HG02884 (cell line): ENCODE measurements around the gene CCN2.
"Not testable (repeated sequence)": the region's sequence is repeated elsewhere in the genome, so short reads cannot be mapped to it uniquely, and the experiment has no call there.

Source experiments
- ATAC-seq: cut with Tn5 transposase; IDR thresholded peaks from one replicate; pipeline ENCODE4 v1.9.1; 2021; ENCODE audit warnings: mild to moderate bottlenecking, moderate library complexity; ENCODE audit not compliant: unreplicated experiment

CCN2 gene

DNA sequence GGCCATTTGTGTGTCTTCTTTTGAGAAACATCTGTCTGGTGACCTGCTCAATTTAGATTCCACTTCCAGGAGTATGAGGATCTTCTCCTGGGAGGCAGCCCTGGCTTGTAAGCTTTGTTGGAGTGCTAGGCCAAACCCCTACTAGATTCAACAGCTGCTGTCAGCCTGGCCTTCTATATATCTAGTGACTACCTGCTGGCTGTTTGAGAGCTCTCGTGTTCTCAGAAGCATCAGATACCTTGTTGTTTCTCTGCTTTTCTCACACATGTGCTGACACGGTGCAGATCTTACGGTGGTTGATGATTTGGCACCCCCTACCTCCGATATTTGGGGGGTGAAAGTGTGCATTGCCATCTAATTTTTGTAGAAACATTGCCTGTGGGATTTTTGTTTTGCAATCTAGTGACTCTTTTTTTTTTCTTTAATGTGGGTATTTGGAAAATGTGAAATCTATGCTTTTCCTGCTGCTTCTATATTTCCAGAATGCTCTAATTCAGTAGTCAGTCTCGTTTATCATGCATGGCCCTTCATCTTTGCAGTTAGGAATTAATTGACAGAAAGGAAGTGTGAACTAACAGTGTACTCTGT lies 4.7 kb downstream of the CCN2 start:
- ATAC-seq, result no peak

DNA sequence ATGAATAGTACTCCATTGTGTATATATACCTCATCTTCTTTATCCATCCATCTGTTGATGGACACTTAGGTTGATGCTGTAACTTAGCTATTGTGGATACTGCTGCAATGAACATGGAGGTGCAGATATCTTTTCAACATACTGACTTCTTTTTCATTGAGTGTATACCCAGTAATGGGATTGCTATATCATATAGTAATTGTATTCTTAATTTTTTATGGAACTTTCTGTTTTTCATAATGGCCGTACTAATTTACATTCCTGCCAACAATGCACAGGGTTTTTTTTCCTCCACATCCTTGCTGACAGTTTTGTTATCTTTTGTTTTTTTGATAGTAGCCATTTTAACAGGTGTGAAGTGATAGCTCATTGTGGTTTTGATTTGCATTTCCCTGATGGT lies 5.2 kb downstream of the CCN2 start:
- ATAC-seq, result no peak

DNA sequence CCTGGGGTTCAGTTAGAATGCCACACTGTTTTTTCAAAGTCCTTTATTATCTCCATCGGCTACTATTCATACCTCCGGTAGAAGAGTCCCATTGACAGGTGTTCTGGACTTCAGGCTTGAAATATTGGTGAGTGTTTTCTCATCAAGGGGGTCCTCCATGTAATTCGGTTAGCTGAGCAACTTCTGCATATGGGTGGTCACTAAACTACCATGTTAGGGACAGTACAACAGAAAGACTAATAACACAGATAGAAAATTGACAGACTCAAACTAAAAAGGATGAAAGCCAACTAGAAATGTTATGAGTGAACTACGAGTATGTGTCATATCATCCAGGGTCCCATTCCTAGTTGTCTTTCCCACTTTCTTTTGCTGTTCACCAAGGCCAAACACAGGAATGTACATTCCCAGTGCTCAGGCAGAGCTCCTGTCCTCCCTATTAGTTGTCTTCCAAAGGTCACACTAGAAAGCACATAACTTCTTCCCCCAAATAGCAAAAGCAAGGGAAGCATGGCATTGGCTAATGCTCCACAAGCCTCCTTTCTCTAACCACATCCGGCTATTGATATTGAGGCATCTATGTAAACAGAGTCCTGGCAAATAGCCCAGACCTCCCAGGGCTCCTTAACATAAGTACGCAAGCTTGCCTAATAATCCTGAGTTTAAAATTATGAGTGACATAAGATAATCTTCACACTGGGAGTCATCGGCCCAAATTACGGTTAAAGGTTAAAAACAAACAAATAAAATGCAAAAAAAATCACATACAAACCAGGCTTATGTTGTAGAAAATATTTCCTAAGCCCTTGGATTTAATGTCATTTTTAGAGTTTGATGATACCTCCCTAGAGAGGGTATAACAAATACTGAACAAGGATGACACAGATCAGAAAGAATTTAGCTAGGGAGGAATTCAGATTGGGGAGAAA lies 13.2 kb downstream of the CCN2 start:
- ATAC-seq, result no peak

DNA sequence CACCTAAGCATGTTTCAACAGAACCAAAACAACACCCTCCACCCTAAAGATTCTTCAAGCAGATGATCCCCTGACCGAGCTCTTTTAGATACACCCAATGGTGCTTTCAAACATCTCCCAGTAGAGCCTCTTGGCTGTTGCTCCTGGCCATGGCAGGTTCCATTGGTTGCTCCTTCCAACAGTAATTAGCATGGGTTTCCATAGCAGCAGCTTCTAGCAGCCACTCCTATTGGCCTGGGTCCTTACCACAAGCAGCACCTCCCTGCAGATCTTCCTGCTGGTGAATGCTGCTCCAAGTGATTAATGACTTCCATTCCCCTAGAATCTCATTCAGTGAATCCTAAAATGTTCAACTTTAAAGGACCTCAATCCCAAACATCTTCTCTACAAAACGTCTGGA lies 13.9 kb downstream of the CCN2 start:
- ATAC-seq, result no peak

DNA sequence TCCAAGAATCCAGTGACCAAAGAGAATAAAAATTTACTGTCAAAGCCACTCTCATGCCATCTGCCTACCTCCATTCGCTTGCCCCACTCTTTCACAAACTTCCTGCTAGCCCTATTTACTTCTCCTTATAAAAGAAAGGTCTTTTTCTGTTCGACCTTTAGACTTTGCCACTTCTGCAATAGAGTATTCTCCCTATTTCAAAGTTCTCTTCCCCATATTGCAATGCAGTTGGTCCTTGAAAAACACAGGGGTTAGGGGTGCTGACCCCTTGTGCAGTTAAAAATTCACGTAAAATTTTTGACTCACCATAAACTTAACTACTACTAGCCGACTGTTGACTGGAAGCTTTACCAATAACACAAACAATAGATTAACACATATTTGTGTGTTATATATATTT lies 15.0 kb downstream of the CCN2 start:
- no peak for ATAC-seq

DNA sequence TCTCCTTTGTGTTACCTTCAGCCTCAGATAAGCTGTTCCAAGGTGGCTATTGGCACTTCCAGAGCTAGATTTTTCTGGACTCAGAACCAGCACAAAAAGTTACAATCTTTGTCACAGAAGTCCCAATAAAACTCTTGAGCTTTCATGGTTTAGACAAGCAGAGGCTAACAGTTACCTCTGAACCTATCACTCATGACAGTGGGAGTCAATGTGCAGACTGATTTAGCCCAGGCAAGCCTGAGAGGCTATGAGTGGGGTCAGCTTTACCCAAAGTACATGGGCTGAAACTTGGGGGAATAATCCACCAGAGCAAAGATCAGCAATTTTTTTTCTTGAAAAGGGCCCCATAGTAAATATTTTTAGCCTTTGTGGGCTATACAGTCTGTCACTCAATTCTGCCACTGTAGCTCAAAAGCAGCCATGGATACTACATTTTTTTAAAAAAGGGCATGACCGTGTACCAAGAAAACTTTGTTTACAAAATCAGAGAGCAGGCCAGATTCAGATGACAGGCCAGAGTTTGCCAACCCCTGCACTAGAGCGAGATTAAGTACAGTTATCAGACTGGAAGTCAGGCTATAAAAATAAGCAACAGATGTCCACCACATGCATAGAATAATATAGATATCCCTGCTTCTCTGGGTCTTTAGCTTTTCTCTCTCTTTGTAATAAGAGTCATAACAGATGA lies 20.0 kb downstream of the CCN2 start:
- ATAC-seq, result no peak

DNA sequence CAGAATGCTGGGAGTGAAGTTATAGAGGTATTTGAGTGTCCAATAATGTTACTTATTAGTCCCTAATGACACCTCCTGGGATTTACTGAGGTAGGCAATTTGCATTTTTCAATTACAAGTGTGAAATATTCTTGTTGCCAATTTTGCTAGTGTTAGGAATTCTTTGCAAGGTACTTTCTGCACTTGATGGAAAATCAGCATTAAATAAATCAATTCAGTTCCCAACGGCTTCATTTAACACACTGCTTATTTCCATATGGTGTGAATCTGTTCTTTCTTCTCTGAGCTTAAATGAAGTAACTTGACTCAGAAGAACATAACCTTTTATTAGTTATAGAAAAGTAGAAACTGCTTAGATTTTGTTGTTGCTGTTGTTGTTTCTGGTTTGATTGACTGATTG lies 21.2 kb downstream of the CCN2 start:
- no peak for ATAC-seq

DNA sequence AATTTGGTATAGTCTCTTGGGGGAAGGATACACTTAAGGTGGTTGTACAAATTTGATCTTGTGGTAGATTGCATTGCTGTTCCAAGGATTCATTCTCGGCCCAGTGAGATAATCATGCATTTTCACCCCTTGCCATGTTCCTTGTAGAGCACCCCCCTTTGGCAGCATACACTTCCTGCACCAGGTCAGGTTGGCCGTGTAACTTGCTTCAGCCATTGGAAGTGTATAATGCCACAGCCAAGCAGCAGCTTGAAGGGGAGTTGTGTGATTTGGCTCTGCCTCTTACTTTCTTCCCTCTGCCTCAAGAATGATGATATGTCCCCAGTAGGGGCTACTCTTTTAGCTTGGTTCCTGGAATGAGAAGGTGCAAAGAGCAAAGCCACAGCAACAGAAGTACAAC lies 21.9 kb downstream of the CCN2 start:
- ATAC-seq, result no peak

DNA sequence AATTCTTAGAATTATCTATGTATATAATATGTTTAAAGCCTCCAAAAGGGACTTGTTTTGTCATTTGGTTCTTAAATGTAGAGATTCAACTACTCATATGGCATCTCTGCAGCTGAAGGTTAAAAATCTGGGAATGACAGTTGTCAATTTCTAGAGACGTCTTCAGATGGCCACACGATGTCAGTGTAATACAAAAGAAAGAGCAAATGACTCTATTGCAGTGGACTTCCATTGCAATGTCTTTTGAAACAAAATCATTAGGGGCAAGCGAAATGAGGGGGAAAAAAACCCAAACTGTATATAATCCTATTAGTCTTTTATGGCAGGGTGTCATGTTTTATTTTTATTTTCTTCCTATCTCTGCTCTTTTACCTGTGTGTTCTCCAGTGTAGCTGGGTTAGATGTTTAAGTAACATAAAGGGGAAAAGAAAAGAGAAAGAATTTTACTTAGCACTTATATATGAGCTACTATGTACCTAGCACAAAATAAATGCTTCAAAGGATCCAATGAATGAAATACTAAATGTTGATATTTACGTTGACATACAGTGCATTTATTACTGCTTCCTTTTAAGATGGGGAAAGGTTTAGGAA lies 26.2 kb downstream of the CCN2 start:
- ATAC-seq, result no peak

DNA sequence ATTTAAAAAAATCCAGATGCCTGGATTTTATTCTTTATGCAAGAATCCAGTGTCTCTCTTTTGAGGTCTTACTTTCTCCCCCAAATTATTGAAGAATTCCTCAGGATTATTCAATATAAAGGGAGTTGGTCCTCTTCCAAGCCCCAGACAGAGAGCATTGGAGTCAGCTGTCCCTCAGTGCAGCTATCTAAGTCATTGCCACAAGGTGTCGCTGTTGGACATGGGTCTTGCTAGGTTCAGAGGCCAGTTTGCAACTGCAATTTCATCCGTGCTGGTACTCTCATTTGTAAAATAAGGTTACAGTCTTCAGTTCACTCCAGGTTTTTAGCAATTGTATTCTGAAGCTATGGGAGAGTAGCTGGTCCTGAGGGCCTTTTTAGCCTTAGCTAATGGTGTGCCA lies 27.8 kb downstream of the CCN2 start:
- no peak for ATAC-seq

DNA sequence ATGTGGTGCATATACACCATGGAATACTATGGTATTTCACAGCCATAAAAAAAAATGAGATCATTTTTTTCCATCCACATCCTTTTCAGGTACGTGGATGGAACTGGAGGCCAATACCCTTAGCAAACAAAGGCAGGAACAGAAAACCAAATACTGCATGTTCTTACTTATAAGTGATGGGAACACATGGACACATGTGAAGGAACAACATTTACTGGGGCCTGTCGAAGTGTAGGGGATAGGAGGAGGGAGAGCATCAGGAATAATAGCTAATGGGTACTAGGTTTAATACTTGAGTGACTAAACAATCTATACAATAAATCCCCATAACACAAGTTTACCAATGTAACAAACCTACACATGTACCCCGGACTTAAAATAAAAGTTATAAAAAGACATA lies 30.5 kb downstream of the CCN2 start:
- no peak for ATAC-seq

DNA sequence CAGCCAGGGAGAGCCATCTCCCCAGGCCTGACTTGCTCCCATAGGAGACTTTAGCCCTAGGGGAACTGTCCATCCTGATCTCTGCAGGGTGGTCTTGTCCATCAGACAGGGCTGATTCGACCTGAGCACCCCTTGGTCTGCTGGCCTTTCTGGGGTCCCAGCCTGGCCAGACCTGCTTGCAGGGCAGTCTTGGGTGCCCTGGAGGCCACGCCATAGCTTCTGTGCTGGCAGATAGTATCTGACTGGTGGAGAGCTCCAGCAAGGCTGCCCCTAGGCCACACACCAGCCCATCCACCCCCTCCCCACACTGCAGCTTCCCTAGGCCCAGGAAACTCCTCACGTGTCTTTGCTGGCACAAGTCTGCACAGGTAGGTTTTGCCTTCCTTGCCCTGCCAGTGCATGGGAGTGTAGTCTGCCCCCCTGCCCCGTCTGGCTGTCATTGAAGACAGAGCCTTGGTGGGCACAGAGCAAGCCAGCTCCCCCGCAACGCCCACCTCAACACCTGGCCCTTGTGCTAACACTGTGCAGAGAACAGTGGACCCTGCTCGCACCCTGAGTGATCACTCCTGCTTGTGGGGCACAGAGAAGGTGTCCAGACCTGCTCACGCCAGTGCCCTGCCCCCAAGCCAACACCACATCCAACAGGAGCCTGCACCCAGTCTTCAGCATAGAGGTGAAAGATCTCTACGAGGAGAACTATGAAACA lies 32.4 kb downstream of the CCN2 start:
- no peak for ATAC-seq

DNA sequence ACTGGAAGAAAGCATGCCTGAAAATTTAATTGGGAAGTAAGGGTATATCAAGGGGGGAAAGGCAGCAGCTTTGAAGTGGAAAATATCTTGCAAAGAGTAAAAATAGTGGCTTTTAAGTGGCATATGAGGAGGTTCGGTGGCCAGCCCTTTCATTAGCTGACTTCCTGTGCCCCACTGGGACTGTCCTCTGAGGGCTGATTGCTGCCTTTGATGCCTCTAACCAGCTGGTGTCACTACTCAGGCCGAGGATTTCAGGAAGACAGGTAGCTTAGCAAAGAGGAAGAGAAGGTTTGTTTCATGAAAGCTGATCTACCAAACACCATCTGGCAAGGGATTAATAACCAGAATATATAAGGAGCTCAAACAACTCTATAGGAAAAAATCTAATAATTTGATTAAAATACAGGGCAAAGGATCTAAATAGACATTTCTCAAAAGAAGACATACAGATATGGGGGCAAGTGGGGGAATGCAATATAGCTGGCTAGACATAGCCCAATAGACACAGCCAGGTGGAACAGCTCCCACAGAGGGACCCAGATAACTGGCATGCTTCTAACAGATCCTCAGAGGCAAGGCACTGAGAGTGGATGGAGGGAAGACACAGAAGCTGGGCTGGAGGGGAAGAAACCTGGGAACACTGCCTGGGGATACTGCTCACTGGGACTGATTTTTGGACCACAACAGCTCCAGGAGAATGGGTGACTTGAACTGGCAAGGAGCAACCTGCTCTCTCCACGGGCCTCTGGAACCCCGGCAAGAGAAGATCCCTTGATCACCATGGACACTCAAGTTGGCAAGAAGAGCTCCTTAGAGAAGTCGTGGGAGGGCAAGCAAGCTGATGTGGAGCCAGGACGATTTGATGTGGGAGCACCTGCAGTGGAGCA lies 33.2 kb downstream of the CCN2 start:
- ATAC-seq, result no peak

DNA sequence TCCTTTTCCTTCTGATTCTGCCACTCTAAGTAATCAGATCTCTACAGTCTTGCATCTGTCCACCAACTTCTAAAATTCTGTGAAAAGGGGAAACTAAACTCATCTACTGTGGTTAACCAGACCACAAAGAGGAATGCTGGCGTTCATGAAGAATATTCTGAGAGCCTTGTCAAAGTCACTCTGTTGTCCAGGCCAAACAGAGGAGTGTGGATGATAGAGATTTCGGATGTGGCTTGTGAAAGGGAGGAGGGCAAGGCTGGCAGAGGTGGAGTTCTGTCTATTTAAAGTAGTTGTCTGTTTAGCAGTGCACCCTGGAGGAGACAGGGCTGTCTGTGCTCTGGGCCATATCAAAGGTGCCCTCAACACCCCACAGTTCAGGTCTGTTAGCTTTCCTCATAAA lies 33.9 kb downstream of the CCN2 start:
- no peak for ATAC-seq

DNA sequence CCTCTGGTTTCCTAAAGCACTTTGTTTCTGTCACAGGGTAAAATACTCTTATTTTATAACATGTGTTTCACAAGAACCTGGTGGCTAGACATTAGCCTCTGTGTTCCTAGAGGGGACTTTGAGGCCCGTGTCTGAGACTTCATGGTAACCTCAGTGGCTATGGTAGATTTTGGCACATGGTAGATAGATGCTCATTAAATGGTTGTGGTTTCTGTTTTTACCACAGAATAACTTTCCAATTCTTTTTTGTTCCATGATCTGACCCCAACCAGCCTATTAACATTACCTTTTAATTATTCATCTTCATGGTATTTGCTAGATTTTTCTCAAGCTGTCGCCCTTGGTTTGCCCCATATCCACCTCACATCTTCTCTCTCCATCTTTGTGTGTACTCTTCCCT lies 34.3 kb downstream of the CCN2 start:
- no peak for ATAC-seq

DNA sequence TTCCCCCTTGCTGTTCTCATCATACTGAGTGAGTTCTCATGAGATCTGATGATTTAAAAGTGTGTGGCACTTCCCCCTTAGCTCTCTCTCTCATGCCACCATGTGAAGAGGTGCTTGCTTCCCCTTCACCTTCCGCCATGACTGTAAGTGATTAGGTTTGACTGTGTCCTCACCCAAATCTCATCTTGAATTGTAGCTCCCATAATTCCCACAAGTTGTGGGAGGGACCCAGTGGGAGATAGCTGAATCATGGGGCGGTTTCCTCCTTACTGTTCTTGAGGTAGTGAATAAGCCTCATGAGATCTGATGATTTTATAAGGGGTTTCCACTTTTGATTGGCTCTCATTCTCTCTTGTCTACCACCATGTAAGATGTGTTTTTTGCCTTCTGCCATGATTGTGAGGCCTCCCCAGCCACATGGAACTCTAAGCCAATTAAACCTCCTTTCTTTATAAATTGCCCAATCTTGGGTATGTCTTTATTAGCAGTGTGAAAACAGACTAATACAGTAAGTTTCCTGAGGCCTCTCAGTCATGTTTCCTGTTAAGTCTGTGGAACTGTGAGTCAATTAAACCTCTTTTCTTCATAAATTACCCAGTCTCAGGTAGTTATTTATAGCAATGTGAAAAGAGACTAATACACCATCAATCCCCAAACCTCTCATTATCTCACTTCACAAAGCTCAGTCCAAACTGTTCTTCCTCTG lies 34.9 kb downstream of the CCN2 start:
- ATAC-seq, result not testable (repeated sequence)

DNA sequence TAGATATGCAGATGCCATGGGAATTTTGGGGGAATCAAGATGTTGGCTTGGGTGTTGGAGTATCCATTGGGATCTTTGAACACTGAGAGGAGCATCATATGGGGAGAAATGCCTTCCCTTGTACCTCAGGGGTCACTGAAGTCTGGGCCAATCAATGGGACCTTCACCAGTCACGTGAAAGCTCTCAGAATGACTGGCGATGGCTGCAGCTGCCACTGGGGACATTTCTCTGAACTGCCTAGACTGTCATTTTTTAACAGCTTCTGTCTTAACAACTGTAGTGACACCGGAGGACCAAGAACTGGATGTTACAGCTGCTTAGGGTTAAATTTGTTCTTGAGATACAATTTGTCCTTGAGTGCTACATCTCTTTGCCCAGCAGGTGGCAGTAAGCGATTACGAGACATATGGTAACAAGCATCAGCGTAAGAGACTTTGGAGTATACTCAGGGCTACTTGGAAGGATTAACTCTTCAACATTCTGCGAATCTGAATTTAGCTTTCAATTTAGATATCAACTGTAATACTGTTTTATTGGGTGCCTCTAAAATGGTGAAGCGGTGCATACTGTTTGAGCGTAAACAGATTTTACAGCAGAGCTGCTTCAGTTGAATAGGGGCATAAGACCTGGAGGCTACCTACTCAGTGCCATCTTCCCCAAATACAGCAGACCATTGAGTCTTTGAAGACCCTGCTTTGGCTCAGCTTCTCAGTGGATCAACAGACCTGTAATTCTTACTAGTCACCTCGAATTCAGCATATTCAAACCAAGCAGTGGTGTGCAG lies 36.0 kb downstream of the CCN2 start:
- ATAC-seq, result peak; percentile 77

DNA sequence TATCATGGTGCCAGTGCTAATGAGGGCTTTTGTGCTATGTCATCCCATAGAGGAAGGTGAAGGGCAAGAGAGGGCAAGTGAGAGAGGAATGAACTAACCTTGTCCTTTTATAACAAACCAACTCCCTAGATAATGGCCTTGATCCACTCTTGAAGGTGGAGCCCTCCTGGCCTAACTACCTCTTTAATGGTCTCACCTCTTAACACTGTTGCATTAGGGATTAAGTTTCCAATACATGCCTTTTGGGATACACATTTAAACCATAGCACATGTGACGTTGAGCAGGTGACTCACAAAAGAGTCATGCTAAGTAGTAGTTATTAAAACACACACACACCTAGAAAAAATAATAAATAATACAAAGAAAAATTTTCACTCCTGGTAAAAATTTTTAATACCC lies 36.9 kb downstream of the CCN2 start:
- ATAC-seq, result no peak

DNA sequence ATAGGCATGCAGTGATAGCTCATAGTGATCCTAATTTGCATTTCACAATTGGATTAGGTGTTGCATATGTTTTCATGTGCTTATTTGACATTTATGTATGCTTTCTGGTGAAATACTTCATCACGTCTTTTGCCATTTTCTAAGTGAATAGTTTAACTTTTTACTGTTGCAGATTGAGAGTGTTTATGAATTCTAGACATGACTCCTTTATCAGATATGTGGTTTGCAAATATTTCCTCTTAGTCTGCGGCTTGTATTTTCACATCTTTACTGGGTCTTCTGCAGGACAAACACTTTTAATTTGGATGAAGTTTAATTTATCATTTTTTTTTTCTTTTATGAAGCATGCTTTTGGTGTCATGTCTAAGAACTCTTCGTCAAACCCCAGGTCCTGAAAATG lies 39.2 kb downstream of the CCN2 start:
- no peak for ATAC-seq
